Gastrocnemius medialis (tissue), 4 donors: ENCODE results near the gene B4GALT6. TPM values are rescaled to one million over a fixed set of nuclear protein-coding genes. Genes with fewer than 3 reads are reported as not detected.

Experiments used
- ATAC-seq, 2 donors: fragments of 150-250 bp; one replicate each; pipeline ENCODE4 v1.9.1; 2016
- DNase-seq, 2 donors: peaks; one replicate each; pipeline ENCODE4 v3.0.0-alpha.2; 2019
- H3K27ac ChIP-seq, 4 donors: fragments of 200-600 bp; sonication (generic); 1 replicate in 1 of 4; 2 replicates in 3 of 4; pipeline ENCODE4 v1.5.1; 2016 to 2018; ENCODE audit warnings: mild to moderate bottlenecking in 2 of 4, moderate library complexity in 1 of 4
- H3K27me3 ChIP-seq, 3 donors: fragments of 200-600 bp; sonication (generic) in 2 of 3; 1 replicate in 1 of 3; 2 replicates in 2 of 3; pipeline versions ENCODE4 v1.5.1 to v1.6.0; 2016 to 2019; ENCODE audit warnings: mild to moderate bottlenecking in 1 of 3, moderate library complexity in 1 of 3
- H3K36me3 ChIP-seq, 2 donors: fragments of 200-600 bp; sonication (generic) in 1 of 2; one replicate each; pipeline ENCODE4 v1.5.1; 2017 to 2018
- H3K4me1 ChIP-seq, 2 donors: fragments of 200-600 bp; sonication (generic) in 1 of 2; one replicate each; pipeline ENCODE4 v1.5.1; 2016 to 2017; ENCODE audit warnings: mild to moderate bottlenecking in 2 of 2
- H3K4me3 ChIP-seq, 4 donors: fragments of 200-600 bp; sonication (generic) in 3 of 4; 1 replicate in 1 of 4; 2 replicates in 3 of 4; pipeline ENCODE4 v1.5.1; 2016 to 2019; ENCODE audit warnings: mild to moderate bottlenecking in 2 of 4
- H3K9me3 ChIP-seq, 3 donors: fragments of 200-600 bp; sonication (generic) in 2 of 3; 1 replicate in 1 of 3; 2 replicates in 2 of 3; pipeline ENCODE4 v1.5.1; 2016 to 2019
- CTCF ChIP-seq, 5 experiments: fragments of 450-650 bp in 3 of 5; fragments of 200-600 bp in 2 of 5; sonication (generic) in 2 of 5; IDR thresholded peaks in 4 of 5; conservative IDR thresholded peaks in 1 of 5; 1 replicate in 4 of 5; 2 replicates in 1 of 5; pipeline ENCODE4 v1.5.1; 2016 to 2019; ENCODE audit warnings: antibody characterized with exemption in 5 of 5, mild to moderate bottlenecking in 3 of 5, moderate library complexity in 3 of 5
- POLR2A ChIP-seq, 2 donors: fragments of 450-650 bp; IDR thresholded peaks; one replicate each; pipeline ENCODE4 v1.6.1; 2017; ENCODE audit warnings: antibody characterized with exemption in 2 of 2, mild to moderate bottlenecking in 2 of 2, moderate library complexity in 2 of 2
- in situ Hi-C, 4 donors: fragments of 200-750 bp; cut with MboI; loops; one replicate each; pipeline versions ENCODE4 v1.15.0 to v1.8.0; 2017; ENCODE audit warnings: low sequenced_read_pairs in 4 of 4
- intact Hi-C: fragments of 100-400 bp; cut with DNase I; formaldehyde crosslinking; loops from one replicate; pipeline ENCODE4 v1.15.1; 2023; ENCODE audit warnings: low total_unique reads
- total RNA-seq, 4 donors: library from RNA; depleted of rRNA; stranded (reverse); fragments of >200 nt; gene quantifications; one replicate each; pipeline versions ENCODE4 v1.1.0 to v1.2.3, GENCODE V29; 2016

Gene B4GALT6
- total RNA-seq, 4 donors from 2014 or later, result 0.85 to 2.9 (median 1.9) TPM

GRCh38 chr18:31686986-31687928 lies 2.9 kb upstream of the B4GALT6 start:
- intact Hi-C loops, result loop anchor here (5.0 kb wide), 1 partner anchor 255 kb away; the partner anchor contains the start of gene TRAPPC8
- DNase-seq (no peak), ATAC-seq (no peak)
- no peaks in the 10 kb centered on the region for H3K36me3 ChIP-seq
- H3K27ac ChIP-seq, result no peak overlapping the region
- H3K27me3 ChIP-seq, result no peaks in the 10 kb centered on the region
- in situ Hi-C loops, result no loop called here
- no peak overlapping the region for H3K4me3 ChIP-seq
- no peak for TF ChIP-seq CTCF (IDR thresholded peaks at IDR 0.05 in 4 of 5, conservative IDR thresholded peaks at IDR 0.05 in 1 of 5)
- TF ChIP-seq POLR2A (IDR thresholded peaks at IDR 0.05), result no peak
- peaks cover 6 to 8% of the 10 kb centered on the region in 2 donors for H3K4me1 ChIP-seq
- no peaks in the 10 kb centered on the region for H3K9me3 ChIP-seq

GRCh38 chr18:31686572-31686971 lies 2.2 kb upstream of the B4GALT6 start:
- in situ Hi-C loops, result no loop called here
- intact Hi-C loops, result loop anchor here (5.0 kb wide), 1 partner anchor 256 kb away; the partner anchor contains the start of gene TRAPPC8
- no peaks in the 10 kb centered on the region for H3K36me3 ChIP-seq
- no peak overlapping the region for H3K4me3 ChIP-seq
- no peak for TF ChIP-seq POLR2A (IDR thresholded peaks at IDR 0.05)
- no peak for TF ChIP-seq CTCF (IDR thresholded peaks at IDR 0.05 in 4 of 5, conservative IDR thresholded peaks at IDR 0.05 in 1 of 5)
- H3K9me3 ChIP-seq, result no peaks in the 10 kb centered on the region
- DNase-seq, result no peak
- ATAC-seq, result no peak
- peaks cover 6 to 8% of the 10 kb centered on the region in 2 donors for H3K4me1 ChIP-seq
- no peak overlapping the region for H3K27ac ChIP-seq
- no peaks in the 10 kb centered on the region for H3K27me3 ChIP-seq

GRCh38 chr18:31685097-31686082 lies 1.0 kb upstream of the B4GALT6 start:
- Histone ChIP-seq H3K27me3 (no peaks in the 10 kb centered on the region), H3K4me1 (peaks cover 6 to 8% of the 10 kb centered on the region in 2 donors), H3K4me3 (peak overlapping the region; percentile 53 to 70 (median 60)), H3K27ac (peak overlapping the region; percentile 43 to 71 (median 52)), H3K36me3 (no peaks in the 10 kb centered on the region), H3K9me3 (no peaks in the 10 kb centered on the region)
- in situ Hi-C loops (no loop called here), intact Hi-C loops (loop anchor here (1.0 to 5.0 kb wide), 2 partner anchors 37 to 257 kb away; partner anchors contain the start of gene TRAPPC8)
- TF ChIP-seq POLR2A (IDR thresholded peaks at IDR 0.05) (peak; percentile 35 to 40), CTCF (IDR thresholded peaks at IDR 0.05 in 4 of 5, conservative IDR thresholded peaks at IDR 0.05 in 1 of 5) (peak in 4 of 5 experiments; percentile 16 to 64 (median 34))
- DNase-seq (peak in 1 of 2 donors; percentile 29), ATAC-seq (peak; percentile 86)

GRCh38 chr18:31683968-31684278 lies 458 bp downstream of the B4GALT6 start:
- intact Hi-C loops, result no loop called here
- H3K27ac ChIP-seq, result no peak overlapping the region
- peaks cover 8 to 12% of the 10 kb centered on the region in 2 donors for H3K4me1 ChIP-seq
- H3K27me3 ChIP-seq, result no peaks in the 10 kb centered on the region
- no peak for TF ChIP-seq POLR2A (IDR thresholded peaks at IDR 0.05)
- TF ChIP-seq CTCF (IDR thresholded peaks at IDR 0.05 in 4 of 5, conservative IDR thresholded peaks at IDR 0.05 in 1 of 5), result no peak
- in situ Hi-C loops, result no loop called here
- H3K9me3 ChIP-seq, result no peaks in the 10 kb centered on the region
- no peaks in the 10 kb centered on the region for H3K36me3 ChIP-seq
- DNase-seq, result no peak
- no peak for ATAC-seq
- H3K4me3 ChIP-seq, result peak overlapping the region; percentile 65 to 70 (median 66)
